ENCODE data around the gene FRAT2.

The FRAT2 gene

DNA sequence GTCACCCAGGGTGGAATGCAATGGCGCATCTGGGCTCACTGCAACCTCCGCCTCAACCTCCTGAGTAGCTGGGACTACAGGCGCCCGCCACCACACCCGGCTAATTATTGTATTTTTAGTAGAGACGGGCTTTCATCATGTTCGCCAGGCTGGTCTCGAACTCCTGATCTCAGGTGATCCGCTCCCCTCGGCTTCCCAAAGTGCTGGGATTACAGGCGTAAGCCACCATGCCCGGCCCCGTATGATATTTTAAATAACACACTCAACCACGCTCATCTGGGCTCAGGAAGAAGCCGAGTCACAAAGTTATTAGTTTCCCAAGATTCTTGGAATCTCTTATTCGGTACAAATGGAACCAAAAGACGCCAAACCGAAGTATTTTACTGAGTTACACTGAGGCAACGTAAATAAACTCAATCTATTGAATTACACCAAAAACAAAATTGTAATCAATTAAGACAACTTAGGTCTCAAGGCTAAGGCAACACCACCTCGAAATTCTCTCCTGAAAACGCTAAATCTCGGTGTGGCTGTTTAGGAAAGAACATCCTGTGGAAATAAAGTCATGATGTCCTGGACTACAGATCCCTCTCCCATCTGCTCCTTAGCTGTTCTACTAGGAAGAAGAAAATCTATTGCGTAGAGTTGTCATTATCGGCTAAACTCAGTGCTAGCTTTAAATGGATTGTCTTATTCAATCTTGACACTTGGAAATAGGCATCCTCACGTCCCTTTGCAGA, 43.0 kb downstream of the FRAT2 start:
- TF ChIP-seq CREB1 (IDR thresholded peaks at IDR 0.05; ENCODE audit: low read depth) (no peak), TCF12 (IDR thresholded peaks at IDR 0.05; ENCODE audit: low read depth) (no peak), EGR1 (IDR thresholded peaks at IDR 0.05) (no peak), YY1 (IDR thresholded peaks at IDR 0.05; ENCODE audit: low read depth) (no peak)
